ENCODE measurements around the gene ANO2.

- TF ChIP-seq POLR2A (IDR thresholded peaks at IDR 0.05; ENCODE audit: low read depth, low read length) (no peak), EZH2 (IDR thresholded peaks at IDR 0.05; ENCODE audit: borderline replicate concordance, low read depth, low read length, severe bottlenecking) (no peak), MYC (IDR thresholded peaks at IDR 0.05; ENCODE audit: low read depth, low read length) (no peak), MAX (IDR thresholded peaks at IDR 0.05; ENCODE audit: insufficient read depth, insufficient read length) (no peak), POLR2AphosphoS5 (IDR thresholded peaks at IDR 0.05; ENCODE audit: insufficient read depth, low read depth, low read length) (no peak), GATA2 (IDR thresholded peaks at IDR 0.05; ENCODE audit: insufficient read depth, insufficient read length, low read depth, low read length) (no peak), JUN (IDR thresholded peaks at IDR 0.05; ENCODE audit: borderline replicate concordance, insufficient read depth, insufficient read length, low read depth) (no peak)
- TF ChIP-seq, protein P1, sequence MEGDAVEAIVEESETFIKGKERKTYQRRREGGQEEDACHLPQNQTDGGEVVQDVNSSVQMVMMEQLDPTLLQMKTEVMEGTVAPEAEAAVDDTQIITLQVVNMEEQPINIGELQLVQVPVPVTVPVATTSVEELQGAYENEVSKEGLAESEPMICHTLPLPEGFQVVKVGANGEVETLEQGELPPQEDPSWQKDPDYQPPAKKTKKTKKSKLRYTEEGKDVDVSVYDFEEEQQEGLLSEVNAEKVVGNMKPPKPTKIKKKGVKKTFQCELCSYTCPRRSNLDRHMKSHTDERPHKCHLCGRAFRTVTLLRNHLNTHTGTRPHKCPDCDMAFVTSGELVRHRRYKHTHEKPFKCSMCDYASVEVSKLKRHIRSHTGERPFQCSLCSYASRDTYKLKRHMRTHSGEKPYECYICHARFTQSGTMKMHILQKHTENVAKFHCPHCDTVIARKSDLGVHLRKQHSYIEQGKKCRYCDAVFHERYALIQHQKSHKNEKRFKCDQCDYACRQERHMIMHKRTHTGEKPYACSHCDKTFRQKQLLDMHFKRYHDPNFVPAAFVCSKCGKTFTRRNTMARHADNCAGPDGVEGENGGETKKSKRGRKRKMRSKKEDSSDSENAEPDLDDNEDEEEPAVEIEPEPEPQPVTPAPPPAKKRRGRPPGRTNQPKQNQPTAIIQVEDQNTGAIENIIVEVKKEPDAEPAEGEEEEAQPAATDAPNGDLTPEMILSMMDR (IDR thresholded peaks at IDR 0.05; ENCODE audit: extremely low read depth in 1 of 2, insufficient read depth in 1 of 2, low read depth in 1 of 2, low read length in 2 of 2): no peak
Measured at GRCh38 chr12:5716976-5717375, 228.1 kb downstream of the ANO2 start.
